ENCODE measurements around the gene ZNF823. TPM values are rescaled to one million over a fixed set of nuclear protein-coding genes. Genes with fewer than 3 reads are reported as not detected.

Gene ZNF823
- total and polyA plus RNA-seq, 2 of the 13 experiments (the other 11 are each of a cell fraction or from before 2014, with no cell fraction given) = 5.7 to 11.7 TPM

- TF ChIP-seq PRDM15 (CRISPR knock-in tag; IDR thresholded peaks at IDR 0.05) (no peak), HOXA9 (CRISPR knock-in tag; IDR thresholded peaks at IDR 0.05; ENCODE audit: borderline replicate concordance) (no peak), ZNF264 (CRISPR knock-in tag; IDR thresholded peaks at IDR 0.05) (no peak), HIVEP1 (CRISPR knock-in tag; IDR thresholded peaks at IDR 0.05) (no peak), JUND (CRISPR knock-in tag; IDR thresholded peaks at IDR 0.05) (no peak), IKZF4 (CRISPR knock-in tag; IDR thresholded peaks at IDR 0.05; ENCODE audit: borderline replicate concordance, low read depth, not compliant biosample characterization) (peak; percentile 90), ZNF468 (CRISPR knock-in tag; IDR thresholded peaks at IDR 0.05) (no peak), ZBTB49 (CRISPR knock-in tag; IDR thresholded peaks at IDR 0.05; ENCODE audit: borderline replicate concordance) (no peak), ZNF33B (CRISPR knock-in tag; IDR thresholded peaks at IDR 0.05) (no peak), ZNF484 (CRISPR knock-in tag; IDR thresholded peaks at IDR 0.05; ENCODE audit: borderline replicate concordance, low read depth) (no peak), MAF1 (CRISPR knock-in tag; IDR thresholded peaks at IDR 0.05; ENCODE audit: borderline replicate concordance) (no peak), ZNF703 (CRISPR knock-in tag; IDR thresholded peaks at IDR 0.05; ENCODE audit: borderline replicate concordance) (peak; percentile 19; the same call in 1 of the 2 replicates)
- TF ChIP-seq, protein P1, sequence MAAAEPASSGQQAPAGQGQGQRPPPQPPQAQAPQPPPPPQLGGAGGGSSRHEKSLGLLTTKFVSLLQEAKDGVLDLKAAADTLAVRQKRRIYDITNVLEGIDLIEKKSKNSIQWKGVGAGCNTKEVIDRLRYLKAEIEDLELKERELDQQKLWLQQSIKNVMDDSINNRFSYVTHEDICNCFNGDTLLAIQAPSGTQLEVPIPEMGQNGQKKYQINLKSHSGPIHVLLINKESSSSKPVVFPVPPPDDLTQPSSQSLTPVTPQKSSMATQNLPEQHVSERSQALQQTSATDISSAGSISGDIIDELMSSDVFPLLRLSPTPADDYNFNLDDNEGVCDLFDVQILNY (CRISPR knock-in tag; conservative IDR thresholded peaks at IDR 0.05) = 0 out of 2 replicates have a peak, but pooled peaks have one; percentile 37
- TF ChIP-seq, protein P2, sequence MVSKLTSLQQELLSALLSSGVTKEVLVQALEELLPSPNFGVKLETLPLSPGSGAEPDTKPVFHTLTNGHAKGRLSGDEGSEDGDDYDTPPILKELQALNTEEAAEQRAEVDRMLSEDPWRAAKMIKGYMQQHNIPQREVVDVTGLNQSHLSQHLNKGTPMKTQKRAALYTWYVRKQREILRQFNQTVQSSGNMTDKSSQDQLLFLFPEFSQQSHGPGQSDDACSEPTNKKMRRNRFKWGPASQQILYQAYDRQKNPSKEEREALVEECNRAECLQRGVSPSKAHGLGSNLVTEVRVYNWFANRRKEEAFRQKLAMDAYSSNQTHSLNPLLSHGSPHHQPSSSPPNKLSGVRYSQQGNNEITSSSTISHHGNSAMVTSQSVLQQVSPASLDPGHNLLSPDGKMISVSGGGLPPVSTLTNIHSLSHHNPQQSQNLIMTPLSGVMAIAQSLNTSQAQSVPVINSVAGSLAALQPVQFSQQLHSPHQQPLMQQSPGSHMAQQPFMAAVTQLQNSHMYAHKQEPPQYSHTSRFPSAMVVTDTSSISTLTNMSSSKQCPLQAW (CRISPR knock-in tag; IDR thresholded peaks at IDR 0.05) = peak; percentile 91
- TF ChIP-seq, protein P3, sequence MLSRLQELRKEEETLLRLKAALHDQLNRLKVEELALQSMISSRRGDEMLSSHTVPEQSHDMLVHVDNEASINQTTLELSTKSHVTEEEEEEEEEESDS (CRISPR knock-in tag; IDR thresholded peaks at IDR 0.05; ENCODE audit: borderline replicate concordance) = 0 out of 2 replicates have a peak, but pooled peaks have one; percentile 44
- TF ChIP-seq, protein P4, sequence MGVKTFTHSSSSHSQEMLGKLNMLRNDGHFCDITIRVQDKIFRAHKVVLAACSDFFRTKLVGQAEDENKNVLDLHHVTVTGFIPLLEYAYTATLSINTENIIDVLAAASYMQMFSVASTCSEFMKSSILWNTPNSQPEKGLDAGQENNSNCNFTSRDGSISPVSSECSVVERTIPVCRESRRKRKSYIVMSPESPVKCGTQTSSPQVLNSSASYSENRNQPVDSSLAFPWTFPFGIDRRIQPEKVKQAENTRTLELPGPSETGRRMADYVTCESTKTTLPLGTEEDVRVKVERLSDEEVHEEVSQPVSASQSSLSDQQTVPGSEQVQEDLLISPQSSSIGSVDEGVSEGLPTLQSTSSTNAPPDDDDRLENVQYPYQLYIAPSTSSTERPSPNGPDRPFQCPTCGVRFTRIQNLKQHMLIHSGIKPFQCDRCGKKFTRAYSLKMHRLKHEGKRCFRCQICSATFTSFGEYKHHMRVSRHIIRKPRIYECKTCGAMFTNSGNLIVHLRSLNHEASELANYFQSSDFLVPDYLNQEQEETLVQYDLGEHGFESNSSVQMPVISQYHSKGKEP (CRISPR knock-in tag; IDR thresholded peaks at IDR 0.05) = no peak
Measured at GRCh38 chr19:11766597-11767591, 28.1 kb upstream of the ZNF823 start, which contains the start of gene ZNF441 (continued).
